ENCODE measurements around the gene ZNHIT2.

GRCh38 chr11:65124480-65125196 lies 7.1 kb upstream of the ZNHIT2 start:
- TF ChIP-seq, protein P1, sequence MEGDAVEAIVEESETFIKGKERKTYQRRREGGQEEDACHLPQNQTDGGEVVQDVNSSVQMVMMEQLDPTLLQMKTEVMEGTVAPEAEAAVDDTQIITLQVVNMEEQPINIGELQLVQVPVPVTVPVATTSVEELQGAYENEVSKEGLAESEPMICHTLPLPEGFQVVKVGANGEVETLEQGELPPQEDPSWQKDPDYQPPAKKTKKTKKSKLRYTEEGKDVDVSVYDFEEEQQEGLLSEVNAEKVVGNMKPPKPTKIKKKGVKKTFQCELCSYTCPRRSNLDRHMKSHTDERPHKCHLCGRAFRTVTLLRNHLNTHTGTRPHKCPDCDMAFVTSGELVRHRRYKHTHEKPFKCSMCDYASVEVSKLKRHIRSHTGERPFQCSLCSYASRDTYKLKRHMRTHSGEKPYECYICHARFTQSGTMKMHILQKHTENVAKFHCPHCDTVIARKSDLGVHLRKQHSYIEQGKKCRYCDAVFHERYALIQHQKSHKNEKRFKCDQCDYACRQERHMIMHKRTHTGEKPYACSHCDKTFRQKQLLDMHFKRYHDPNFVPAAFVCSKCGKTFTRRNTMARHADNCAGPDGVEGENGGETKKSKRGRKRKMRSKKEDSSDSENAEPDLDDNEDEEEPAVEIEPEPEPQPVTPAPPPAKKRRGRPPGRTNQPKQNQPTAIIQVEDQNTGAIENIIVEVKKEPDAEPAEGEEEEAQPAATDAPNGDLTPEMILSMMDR (IDR thresholded peaks at IDR 0.05) = no peak
- TF ChIP-seq POLR2A (IDR thresholded peaks at IDR 0.05) = no peak
- TF ChIP-seq POLR2AphosphoS5 (IDR thresholded peaks at IDR 0.05) = no peak
